HG03469 (cell line): ENCODE measurements around the gene SEC14L3.

ENCODE experiments used
- ATAC-seq: cut with Tn5 transposase; IDR thresholded peaks from one replicate; pipeline ENCODE4 v1.9.1; 2021; ENCODE audit warnings: mild to moderate bottlenecking, moderate library complexity, moderate number of reproducible peaks; ENCODE audit not compliant: unreplicated experiment

SEC14L3 gene

GRCh38 chr22:30424534-30425326 lies 47.1 kb downstream of the SEC14L3 start:
- no peak for ATAC-seq

DNA sequence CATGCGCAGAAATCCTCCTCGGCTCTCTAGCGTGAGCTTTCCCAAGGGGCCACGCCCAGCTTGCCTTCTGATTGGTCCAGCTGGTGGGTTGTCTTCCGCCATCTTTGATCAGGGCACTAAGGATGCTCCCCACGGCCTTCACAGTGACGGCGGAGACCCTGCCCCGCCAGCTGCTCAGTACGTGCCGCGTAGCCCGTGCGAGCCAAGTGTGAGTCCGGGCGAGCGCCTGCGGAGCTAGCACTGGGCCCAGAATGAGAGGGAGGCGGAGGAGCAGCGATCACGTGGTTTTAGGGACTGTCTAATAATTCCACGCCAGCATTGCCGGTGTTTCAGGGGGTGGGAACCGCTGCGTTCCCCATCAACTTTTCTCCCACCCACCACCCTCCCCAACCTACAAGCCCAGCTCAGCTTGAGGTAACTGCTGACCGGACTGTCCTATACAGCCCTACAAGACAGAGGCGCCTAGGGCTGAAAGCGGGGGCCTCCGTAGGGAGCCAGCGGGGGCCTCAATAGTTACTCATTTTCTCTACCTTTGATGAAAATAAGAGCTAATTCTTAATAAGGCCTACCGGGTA lies 47.8 kb downstream of the SEC14L3 start:
- peak; percentile 71 for ATAC-seq

- ATAC-seq, result peak; percentile 12
Measured at GRCh38 chr22:30423301-30423958, 48.4 kb downstream of the SEC14L3 start.

- no peak for ATAC-seq
Measured at GRCh38 chr22:30422481-30423300, 49.1 kb downstream of the SEC14L3 start.

DNA sequence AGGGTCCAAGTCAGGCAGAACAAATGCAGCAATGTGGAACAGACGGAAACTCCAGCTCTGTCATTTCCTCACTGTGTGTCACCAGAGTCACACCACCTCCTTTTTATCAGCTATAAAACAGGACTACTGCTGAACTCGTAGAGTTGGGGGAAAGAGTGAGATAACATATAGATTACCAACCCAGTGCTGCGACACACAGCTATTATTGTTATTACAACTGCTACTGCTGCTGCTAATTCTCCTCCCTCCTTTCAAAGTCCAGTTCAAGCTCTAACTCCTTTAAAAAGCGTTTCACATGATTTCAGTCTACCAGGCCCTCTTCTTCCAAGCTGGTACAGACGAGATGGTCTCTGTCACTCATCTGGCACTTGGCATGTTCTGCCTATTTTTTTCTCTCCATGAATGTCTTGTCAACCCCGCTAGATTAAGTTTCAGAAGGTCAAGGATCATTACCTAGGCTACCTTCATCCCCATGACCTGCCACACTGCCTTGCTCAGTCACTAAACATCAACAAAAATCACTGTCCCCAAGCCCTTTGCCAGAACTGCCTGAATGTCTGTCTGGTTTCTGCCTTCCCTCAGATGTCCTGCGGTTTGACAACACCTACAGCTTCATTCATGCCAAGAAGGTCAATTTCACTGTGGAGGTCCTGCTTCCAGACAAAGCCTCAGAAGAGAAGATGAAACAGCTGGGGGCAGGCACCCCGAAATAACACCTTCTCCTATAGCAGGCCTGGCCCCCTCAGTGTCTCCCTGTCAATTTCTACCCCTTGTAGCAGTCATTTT lies 49.9 kb downstream of the SEC14L3 start:
- ATAC-seq, result no peak

GRCh38 chr22:30420347-30421125 lies 51.3 kb downstream of the SEC14L3 start:
- no peak for ATAC-seq

DNA sequence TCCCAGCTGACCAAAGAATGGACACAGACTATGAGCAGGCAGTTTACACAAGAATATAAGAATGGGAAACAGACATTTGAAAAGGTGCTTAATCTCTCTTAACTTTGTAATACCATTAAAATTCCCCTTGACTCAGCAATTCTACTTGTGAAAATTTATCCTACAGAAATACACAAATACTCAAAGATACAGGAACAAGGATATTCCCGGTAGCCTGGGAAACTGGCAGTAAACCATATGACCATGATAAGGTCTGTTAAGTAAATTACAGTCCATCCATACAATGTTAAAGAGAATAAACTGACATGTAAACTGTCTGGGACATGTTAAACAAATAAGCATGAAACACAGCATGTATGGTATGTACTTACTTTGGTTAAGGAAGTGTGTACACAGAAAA lies 55.0 kb downstream of the SEC14L3 start:
- ATAC-seq, result no peak

- no peak for ATAC-seq
Measured at GRCh38 chr22:30416403-30416802, 55.4 kb downstream of the SEC14L3 start.

DNA sequence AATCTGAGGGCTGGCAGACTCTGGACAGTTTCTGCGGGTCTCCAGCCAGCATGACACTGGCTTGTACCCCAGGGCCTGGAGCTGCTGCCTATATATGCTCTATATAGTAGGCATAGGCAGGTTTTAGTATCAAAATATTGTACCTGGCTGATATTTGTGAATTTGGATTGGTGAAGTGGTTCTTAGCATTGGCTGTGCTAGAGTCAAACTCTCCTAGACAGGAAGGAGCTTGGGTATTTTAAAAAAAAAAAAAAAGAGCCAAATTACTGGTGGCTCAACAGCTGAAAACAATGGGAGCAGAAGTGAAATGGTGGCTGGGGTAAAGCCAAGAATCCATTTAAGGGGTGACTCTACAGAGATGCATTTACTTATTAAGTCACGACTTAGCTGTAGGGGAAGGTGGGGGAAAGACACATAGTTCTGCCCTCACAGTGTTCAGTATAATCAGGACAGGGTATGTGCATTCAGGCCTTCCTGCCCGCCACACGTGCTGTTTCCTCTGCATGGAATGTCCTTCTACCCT lies 57.2 kb downstream of the SEC14L3 start:
- no peak for ATAC-seq

DNA sequence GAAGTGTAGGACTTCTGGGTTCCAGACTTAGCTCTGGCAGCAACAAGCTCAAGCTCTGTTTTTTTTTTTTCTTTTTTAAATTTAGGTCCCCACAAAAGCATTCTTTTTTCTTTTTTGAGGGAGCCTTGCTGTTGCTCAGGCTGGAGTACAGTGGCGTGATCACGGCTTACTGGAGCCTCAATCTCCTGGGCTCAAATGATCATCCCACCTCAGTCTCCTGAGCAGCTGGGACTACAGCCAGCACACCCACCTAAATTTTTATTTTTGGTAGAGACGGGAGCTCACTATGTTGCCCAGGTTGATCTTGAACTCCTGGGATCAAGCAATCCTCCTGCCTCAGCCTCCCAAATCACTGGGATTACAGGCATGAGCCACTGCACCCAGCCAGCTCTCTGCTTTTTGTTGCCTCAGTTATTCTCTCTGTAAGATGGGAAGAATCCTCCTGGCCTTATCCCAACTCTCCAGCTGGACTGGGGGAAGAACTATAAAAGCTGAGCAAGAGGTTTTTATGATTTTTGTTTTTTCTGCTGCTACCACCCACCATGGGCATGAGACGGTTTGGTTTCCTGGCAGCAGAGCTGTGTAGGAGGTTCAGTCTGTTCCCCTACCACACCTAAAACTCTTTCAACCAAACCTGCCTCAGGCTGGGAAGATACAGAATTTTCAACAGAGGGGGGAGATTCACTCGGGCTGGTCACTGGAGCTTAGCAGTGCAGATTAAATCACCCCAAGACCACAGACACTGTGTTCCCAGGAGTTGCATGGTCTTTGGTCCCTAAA lies 57.9 kb downstream of the SEC14L3 start:
- no peak for ATAC-seq

GRCh38 chr22:30413001-30413400 lies 58.8 kb downstream of the SEC14L3 start:
- no peak for ATAC-seq

DNA sequence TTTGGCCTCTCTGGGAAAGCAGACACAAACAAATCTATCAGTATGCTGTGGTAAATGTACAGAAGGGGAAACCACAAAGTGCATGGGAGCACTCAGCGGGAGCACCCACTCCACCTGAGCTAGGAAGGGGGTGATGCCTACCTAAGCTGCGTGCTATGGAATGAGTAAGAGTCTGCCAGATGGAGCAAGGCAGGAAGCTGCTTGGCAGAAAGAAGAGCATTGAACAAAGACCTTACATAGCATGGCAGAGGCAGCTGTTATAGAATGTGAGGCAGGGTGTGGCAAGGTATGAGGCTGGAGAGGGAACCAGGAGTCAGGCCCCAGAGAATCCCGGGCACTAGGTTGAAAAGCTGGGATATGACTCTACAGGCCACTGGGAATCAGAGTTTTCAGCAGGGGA lies 60.0 kb downstream of the SEC14L3 start:
- ATAC-seq, result no peak
